HepG2 (cell line): Measurements from ENCODE around the gene PRKCE. TPM values are rescaled to one million over a fixed set of nuclear protein-coding genes. Genes with fewer than 3 reads are reported as not detected.

ENCODE experiments used
- AGO2 ChIP-seq: fragments of 200-400 bp; formaldehyde crosslinking; optimal IDR thresholded peaks from 2 replicates; pipeline ENCODE3; 2017; ENCODE audit warnings: mild to moderate bottlenecking, low read depth, low read length, moderate library complexity
- BORCS8-MEF2B ChIP-seq: sonication (generic); formaldehyde crosslinking; IDR thresholded peaks from 2 replicates; pipeline ENCODE4 v1.8.0; 2022; ENCODE audit warnings: mild to moderate bottlenecking, missing genetic modification reagents
- CREM ChIP-seq, 2 experiments: sonication (generic) in 1 of 2; formaldehyde crosslinking in 1 of 2; IDR thresholded peaks; 2 replicates each; pipeline versions ENCODE4 v1.4.0 to v1.6.1; 2016 to 2020; ENCODE audit warnings: antibody characterized with exemption in 1 of 2, mild to moderate bottlenecking in 1 of 2, missing genetic modification reagents in 1 of 2
- EHMT2 ChIP-seq: fragments of 200-600 bp; sonication (generic); IDR thresholded peaks from 2 replicates; pipeline ENCODE4 v1.7.0; 2017; ENCODE audit warnings: antibody characterized with exemption, low read depth, low read length, borderline replicate concordance
- FOXP1 ChIP-seq, 2 experiments: fragments of 450-650 bp in 1 of 2; IDR thresholded peaks; 2 replicates each; pipeline ENCODE4 v1.6.1; 2017 to 2018; ENCODE audit warnings: antibody characterized with exemption in 1 of 2
- GFI1 ChIP-seq: sonication (generic); formaldehyde crosslinking; IDR thresholded peaks from 2 replicates; pipeline ENCODE4 v1.5.0; 2020; ENCODE audit warnings: missing genetic modification reagents, mild to moderate bottlenecking, borderline replicate concordance
- HDAC2 ChIP-seq: sonication (generic); formaldehyde crosslinking; IDR thresholded peaks from 2 replicates; pipeline ENCODE4 v1.4.0; 2020; ENCODE audit warnings: missing genetic modification reagents
- KDM5B ChIP-seq: sonication (generic); formaldehyde crosslinking; IDR thresholded peaks from 2 replicates; pipeline ENCODE4 v1.4.0; 2020; ENCODE audit warnings: missing genetic modification reagents, mild to moderate bottlenecking, borderline replicate concordance
- MBNL3 ChIP-seq: fragments of 250-450 bp; sonication (Bioruptor Pico); conservative IDR thresholded peaks from 2 replicates; pipeline ENCODE4 v1.8.0; 2022; ENCODE audit warnings: mild to moderate bottlenecking, inconsistent platforms
- MEIS2 ChIP-seq: sonication (generic); formaldehyde crosslinking; IDR thresholded peaks from 2 replicates; pipeline ENCODE4 v1.9.0; 2021; ENCODE audit warnings: mild to moderate bottlenecking, missing genetic modification reagents
- MIXL1 ChIP-seq: IDR thresholded peaks from 2 replicates; pipeline ENCODE4 v1.6.1; 2016
- NR2C2 ChIP-seq: sonication (generic); formaldehyde crosslinking; IDR thresholded peaks from 2 replicates; pipeline ENCODE4 v1.4.0; 2020; ENCODE audit warnings: missing genetic modification reagents, mild to moderate bottlenecking, moderate library complexity, borderline replicate concordance
- NR2F2 ChIP-seq: IDR thresholded peaks from 2 replicates; pipeline ENCODE4 v1.6.1; 2012; ENCODE audit warnings: low read depth, inconsistent platforms, borderline replicate concordance
- ONECUT2 ChIP-seq: sonication (generic); formaldehyde crosslinking; IDR thresholded peaks from 2 replicates; pipeline ENCODE4 v1.4.0; 2020; ENCODE audit warnings: missing genetic modification reagents
- POGZ ChIP-seq: sonication (generic); formaldehyde crosslinking; IDR thresholded peaks from 2 replicates; pipeline ENCODE4 v1.4.0; 2020; ENCODE audit warnings: mild to moderate bottlenecking, missing genetic modification reagents
- ZBTB1 ChIP-seq: sonication (generic); formaldehyde crosslinking; IDR thresholded peaks from 2 replicates; pipeline ENCODE4 v1.4.0; 2020; ENCODE audit warnings: missing genetic modification reagents, borderline replicate concordance
- ZNF326 ChIP-seq: sonication (generic); formaldehyde crosslinking; IDR thresholded peaks from 2 replicates; pipeline ENCODE4 v1.4.0; 2020; ENCODE audit warnings: missing genetic modification reagents, borderline replicate concordance
- ZNF430 ChIP-seq: sonication (generic); formaldehyde crosslinking; IDR thresholded peaks from 2 replicates; pipeline ENCODE4 v1.9.0; 2021; ENCODE audit warnings: mild to moderate bottlenecking, missing genetic modification reagents
- ZNF530 ChIP-seq: sonication (generic); formaldehyde crosslinking; IDR thresholded peaks from 2 replicates; pipeline ENCODE4 v1.5.0; 2020; ENCODE audit warnings: low read depth, mild to moderate bottlenecking, missing genetic modification reagents
- ZNF678 ChIP-seq: sonication (generic); formaldehyde crosslinking; IDR thresholded peaks from 2 replicates; pipeline ENCODE4 v1.4.0; 2020; ENCODE audit warnings: mild to moderate bottlenecking, missing genetic modification reagents
- ZSCAN5A ChIP-seq: sonication (generic); formaldehyde crosslinking; IDR thresholded peaks from 2 replicates; pipeline ENCODE4 v1.8.0; 2022; ENCODE audit warnings: mild to moderate bottlenecking, missing genetic modification reagents, borderline replicate concordance
- polyA plus RNA-seq, 8 experiments: library from polyadenylated mRNA; depleted of rRNA in 3 of 8; stranded (reverse) in 7 of 8; unstranded in 1 of 8; fragments of >200 nt; fragmentation: Illumina TruSeq in 4 of 8; extraction: Trizol in 4 of 8; gene quantifications; 2 replicates each; pipeline versions ENCODE4 v1.2.1 to v1.2.3, GENCODE V29; 2011 to 2016; ENCODE audit warnings: low read depth in 4 of 8, missing spikeins in 1 of 8, mixed read lengths in 1 of 8; ENCODE audit not compliant: insufficient read depth in 1 of 8
- total RNA-seq, 5 experiments: library from RNA; depleted of rRNA; stranded (reverse); fragments of >200 nt; fragmentation: Illumina TruSeq; extraction: Trizol; gene quantifications; 2 replicates each; pipeline ENCODE4 v1.2.3, GENCODE V29; 2016; ENCODE audit warnings: low read depth in 1 of 5
- TF ChIP-seq, protein P1 (sequence below): sonication (generic); formaldehyde crosslinking; IDR thresholded peaks from 2 replicates; pipeline ENCODE4 v1.9.0; 2021; ENCODE audit warnings: mild to moderate bottlenecking, missing genetic modification reagents
- TF ChIP-seq, protein P2 (sequence below): sonication (generic); formaldehyde crosslinking; IDR thresholded peaks from 2 replicates; pipeline ENCODE4 v1.8.1; 2023; ENCODE audit warnings: mild to moderate bottlenecking, moderate library complexity, missing genetic modification reagents

Gene PRKCE
- total and polyA plus RNA-seq, 2 of the 13 experiments (the other 11 are each of a cell fraction or from before 2014, with no cell fraction given): 1.0 to 3.9 TPM

DNA sequence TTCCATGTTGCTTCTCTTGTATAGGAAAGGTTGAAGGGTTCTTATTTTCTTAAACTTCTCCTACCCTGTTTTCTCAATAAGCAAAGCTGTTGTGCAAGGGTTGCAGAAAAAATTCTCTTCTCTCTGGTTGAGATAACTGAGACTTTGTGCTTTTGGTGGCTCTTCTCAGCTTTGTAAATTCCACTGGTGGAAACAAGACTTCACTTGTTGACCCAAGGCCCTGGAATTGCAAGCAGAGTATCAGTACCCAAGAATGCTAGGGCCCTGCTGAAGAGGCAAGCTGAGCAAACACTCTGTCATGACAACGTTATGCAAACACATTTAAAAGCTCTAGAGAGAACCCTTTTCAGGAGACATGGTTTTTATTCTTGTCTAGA lies 351.0 kb downstream of the PRKCE start (continued):
- TF ChIP-seq AGO2: no peak
- no peak for TF ChIP-seq MIXL1
- TF ChIP-seq MEIS2 (CRISPR knock-in tag): no peak
- TF ChIP-seq NR2C2 (CRISPR knock-in tag): no peak
- no peak for TF ChIP-seq KDM5B
- no peak for TF ChIP-seq ZNF326 (CRISPR knock-in tag)
- no peak for TF ChIP-seq ONECUT2 (CRISPR knock-in tag)
- TF ChIP-seq ZBTB1: no peak
- no peak for TF ChIP-seq ZSCAN5A (CRISPR knock-in tag)
- TF ChIP-seq FOXP1 (IDR thresholded peaks at IDR 0.05): no peak
- peak; percentile 63 for TF ChIP-seq FOXP1 (CRISPR knock-in tag; IDR thresholded peaks at IDR 0.05)
- TF ChIP-seq POGZ: no peak
- TF ChIP-seq GFI1 (CRISPR knock-in tag): no peak
- peak; percentile 42; the same call in 1 of the 2 replicates for TF ChIP-seq CREM (IDR thresholded peaks at IDR 0.05)
- TF ChIP-seq CREM (CRISPR knock-in tag; IDR thresholded peaks at IDR 0.05): no peak
- TF ChIP-seq EHMT2: no peak
- TF ChIP-seq HDAC2 (CRISPR knock-in tag): peak; percentile 65
- no peak for TF ChIP-seq ZNF530 (CRISPR knock-in tag)
- TF ChIP-seq ZNF678 (CRISPR knock-in tag): no peak
- TF ChIP-seq, protein P1, sequence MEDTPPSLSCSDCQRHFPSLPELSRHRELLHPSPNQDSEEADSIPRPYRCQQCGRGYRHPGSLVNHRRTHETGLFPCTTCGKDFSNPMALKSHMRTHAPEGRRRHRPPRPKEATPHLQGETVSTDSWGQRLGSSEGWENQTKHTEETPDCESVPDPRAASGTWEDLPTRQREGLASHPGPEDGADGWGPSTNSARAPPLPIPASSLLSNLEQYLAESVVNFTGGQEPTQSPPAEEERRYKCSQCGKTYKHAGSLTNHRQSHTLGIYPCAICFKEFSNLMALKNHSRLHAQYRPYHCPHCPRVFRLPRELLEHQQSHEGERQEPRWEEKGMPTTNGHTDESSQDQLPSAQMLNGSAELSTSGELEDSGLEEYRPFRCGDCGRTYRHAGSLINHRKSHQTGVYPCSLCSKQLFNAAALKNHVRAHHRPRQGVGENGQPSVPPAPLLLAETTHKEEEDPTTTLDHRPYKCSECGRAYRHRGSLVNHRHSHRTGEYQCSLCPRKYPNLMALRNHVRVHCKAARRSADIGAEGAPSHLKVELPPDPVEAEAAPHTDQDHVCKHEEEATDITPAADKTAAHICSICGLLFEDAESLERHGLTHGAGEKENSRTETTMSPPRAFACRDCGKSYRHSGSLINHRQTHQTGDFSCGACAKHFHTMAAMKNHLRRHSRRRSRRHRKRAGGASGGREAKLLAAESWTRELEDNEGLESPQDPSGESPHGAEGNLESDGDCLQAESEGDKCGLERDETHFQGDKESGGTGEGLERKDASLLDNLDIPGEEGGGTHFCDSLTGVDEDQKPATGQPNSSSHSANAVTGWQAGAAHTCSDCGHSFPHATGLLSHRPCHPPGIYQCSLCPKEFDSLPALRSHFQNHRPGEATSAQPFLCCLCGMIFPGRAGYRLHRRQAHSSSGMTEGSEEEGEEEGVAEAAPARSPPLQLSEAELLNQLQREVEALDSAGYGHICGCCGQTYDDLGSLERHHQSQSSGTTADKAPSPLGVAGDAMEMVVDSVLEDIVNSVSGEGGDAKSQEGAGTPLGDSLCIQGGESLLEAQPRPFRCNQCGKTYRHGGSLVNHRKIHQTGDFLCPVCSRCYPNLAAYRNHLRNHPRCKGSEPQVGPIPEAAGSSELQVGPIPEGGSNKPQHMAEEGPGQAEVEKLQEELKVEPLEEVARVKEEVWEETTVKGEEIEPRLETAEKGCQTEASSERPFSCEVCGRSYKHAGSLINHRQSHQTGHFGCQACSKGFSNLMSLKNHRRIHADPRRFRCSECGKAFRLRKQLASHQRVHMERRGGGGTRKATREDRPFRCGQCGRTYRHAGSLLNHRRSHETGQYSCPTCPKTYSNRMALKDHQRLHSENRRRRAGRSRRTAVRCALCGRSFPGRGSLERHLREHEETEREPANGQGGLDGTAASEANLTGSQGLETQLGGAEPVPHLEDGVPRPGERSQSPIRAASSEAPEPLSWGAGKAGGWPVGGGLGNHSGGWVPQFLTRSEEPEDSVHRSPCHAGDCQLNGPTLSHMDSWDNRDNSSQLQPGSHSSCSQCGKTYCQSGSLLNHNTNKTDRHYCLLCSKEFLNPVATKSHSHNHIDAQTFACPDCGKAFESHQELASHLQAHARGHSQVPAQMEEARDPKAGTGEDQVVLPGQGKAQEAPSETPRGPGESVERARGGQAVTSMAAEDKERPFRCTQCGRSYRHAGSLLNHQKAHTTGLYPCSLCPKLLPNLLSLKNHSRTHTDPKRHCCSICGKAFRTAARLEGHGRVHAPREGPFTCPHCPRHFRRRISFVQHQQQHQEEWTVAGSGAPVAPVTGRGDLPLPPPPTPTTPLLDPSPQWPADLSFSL (CRISPR knock-in tag): no peak
- no peak for TF ChIP-seq MBNL3 (CRISPR knock-in tag)
- TF ChIP-seq, protein P2, sequence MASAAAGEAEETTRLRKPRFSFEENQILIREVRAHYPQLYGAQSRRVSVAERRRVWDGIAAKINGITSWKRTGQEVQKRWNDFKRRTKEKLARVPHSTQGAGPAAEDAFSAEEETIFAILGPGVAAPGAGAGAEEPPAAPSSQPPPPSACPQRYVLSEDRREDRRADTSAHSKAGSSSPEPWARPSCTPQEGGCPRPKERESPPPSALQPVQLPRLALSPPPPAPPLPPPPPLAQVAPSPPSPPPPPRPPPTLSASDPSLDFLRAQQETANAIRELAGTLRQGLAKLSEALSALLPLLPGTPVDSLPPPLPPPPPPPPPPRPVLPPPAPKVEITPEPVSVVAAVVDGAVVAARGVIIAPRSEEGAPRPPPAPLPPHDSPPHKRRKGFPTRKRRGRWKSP: no peak
- TF ChIP-seq BORCS8-MEF2B (CRISPR knock-in tag): no peak
- TF ChIP-seq ZNF430 (CRISPR knock-in tag): no peak
- TF ChIP-seq NR2F2: no peak
